22Rv1 (cell line): ENCODE measurements around the gene ZNF692.

ENCODE experiments used
- CTCF ChIP-seq: fragments of 450-650 bp; IDR thresholded peaks from 2 replicates; pipeline ENCODE4 v1.5.1; 2017; ENCODE audit warnings: mild to moderate bottlenecking
- ZFX ChIP-seq: fragments of 450-650 bp; IDR thresholded peaks from 2 replicates; pipeline ENCODE4 v1.6.1; 2017; ENCODE audit warnings: antibody characterized with exemption, borderline replicate concordance

DNA sequence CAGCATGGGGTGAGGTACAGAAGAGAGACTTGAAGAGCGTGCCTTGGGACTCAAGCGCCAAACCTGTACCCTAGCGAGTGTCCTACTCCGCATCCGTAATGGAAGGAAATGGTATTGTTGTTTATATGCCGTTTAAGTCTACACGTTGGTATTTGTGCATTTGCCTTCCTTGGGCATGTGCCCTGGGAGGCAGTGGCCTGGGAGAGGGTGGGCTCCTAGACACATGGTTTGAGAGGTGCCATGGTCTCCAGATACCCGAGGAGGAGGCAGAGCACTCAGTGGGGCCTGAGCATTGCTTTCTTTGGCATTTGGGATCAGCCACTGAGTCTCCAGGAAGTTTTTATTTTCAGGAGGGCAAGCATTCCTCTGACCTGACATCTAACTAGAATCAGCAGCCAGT, 14.4 kb downstream of the ZNF692 start:
- TF ChIP-seq CTCF (no peak), ZFX (no peak)
